ENCODE measurements around the gene CLPSL2.

DNA sequence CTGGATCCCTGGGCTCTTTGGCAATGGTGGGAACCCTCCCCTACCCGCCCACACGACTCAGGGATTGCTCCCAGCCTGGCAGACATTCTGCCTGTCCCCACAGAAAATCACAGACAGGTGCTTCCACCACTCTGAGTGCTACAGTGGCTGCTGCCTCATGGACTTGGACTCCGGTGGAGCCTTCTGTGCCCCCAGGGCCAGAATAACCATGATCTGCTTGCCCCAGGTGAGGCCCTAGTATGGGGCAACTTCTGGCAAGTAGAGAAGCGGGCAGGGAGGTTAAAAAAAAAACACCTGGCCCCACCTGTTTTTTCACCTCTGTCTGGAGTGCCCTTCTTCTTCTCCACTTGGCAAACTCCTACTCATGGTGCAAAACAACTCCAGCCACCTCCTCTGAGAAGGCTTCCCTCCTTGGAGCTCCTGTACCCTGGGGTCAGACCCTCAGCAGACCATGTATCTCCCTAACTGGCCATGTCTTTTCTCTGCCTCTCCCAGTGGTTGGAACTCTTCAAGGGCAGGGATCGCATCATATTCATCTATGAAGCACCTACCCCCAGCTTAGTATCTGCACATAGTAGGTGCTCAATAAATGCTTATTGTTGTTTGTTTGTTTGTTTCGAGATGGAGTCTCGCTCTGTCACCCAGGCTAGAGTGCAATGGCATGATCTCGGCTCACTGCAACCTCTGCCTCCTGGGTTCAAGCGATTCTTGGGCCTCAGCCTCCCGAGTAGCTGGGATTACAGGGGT is 1.1 kb downstream of the CLPSL2 start:
- TF ChIP-seq, protein P1, sequence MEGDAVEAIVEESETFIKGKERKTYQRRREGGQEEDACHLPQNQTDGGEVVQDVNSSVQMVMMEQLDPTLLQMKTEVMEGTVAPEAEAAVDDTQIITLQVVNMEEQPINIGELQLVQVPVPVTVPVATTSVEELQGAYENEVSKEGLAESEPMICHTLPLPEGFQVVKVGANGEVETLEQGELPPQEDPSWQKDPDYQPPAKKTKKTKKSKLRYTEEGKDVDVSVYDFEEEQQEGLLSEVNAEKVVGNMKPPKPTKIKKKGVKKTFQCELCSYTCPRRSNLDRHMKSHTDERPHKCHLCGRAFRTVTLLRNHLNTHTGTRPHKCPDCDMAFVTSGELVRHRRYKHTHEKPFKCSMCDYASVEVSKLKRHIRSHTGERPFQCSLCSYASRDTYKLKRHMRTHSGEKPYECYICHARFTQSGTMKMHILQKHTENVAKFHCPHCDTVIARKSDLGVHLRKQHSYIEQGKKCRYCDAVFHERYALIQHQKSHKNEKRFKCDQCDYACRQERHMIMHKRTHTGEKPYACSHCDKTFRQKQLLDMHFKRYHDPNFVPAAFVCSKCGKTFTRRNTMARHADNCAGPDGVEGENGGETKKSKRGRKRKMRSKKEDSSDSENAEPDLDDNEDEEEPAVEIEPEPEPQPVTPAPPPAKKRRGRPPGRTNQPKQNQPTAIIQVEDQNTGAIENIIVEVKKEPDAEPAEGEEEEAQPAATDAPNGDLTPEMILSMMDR (IDR thresholded peaks at IDR 0.05) = no peak
- TF ChIP-seq POLR2A (IDR thresholded peaks at IDR 0.05) = no peak

Measured in lower leg skin (tissue), 3 donors.